HEK293 (cell line): ENCODE data around the gene ZNF17.

Experiments used
- CTCF ChIA-PET: fragments of 350-600 bp; formaldehyde crosslinking; extraction: SDS; loops from one replicate; lab custom pipeline; 2021; ENCODE audit warnings: antibody characterized with exemption; lab: Yijun Ruan, JAX
- POLR2A ChIA-PET: fragments of 300-600 bp; formaldehyde crosslinking; extraction: SDS; loops from one replicate; lab custom pipeline; 2020; ENCODE audit warnings: antibody characterized with exemption, inconsistent platforms; lab: Yijun Ruan, JAX
- H3K27ac ChIP-seq: fragments of 200-500 bp; sonication (Bioruptor generic); 2 replicates; pipeline ENCODE4 v1.5.1; 2014; ENCODE audit warnings: low read depth, low read length, control low read depth, inconsistent platforms; ENCODE audit errors: extremely low read depth
- H3K36me3 ChIP-seq, 2 experiments: fragments of 200-500 bp in 1 of 2; sonication (Bioruptor generic) in 1 of 2; 1 replicate in 1 of 2; 2 replicates in 1 of 2; pipeline ENCODE4 v1.5.1; 2014 to 2017; ENCODE audit warnings: inconsistent platforms in 2 of 2, low read length in 2 of 2; ENCODE audit not compliant: control insufficient read depth in 2 of 2, insufficient read depth in 1 of 2
- H3K4me1 ChIP-seq: fragments of 200-500 bp; sonication (Bioruptor generic); 2 replicates; pipeline ENCODE4 v1.5.1; 2014; ENCODE audit warnings: mild to moderate bottlenecking, low read length, inconsistent platforms; ENCODE audit not compliant: control insufficient read depth, insufficient read depth
- H3K4me3 ChIP-seq: 2 replicates; pipeline ENCODE4 v1.5.1; 2011; ENCODE audit warnings: low read depth, mild to moderate bottlenecking, control low read depth, low read length, moderate library complexity
- H3K9me3 ChIP-seq: fragments of 200-500 bp; sonication (Bioruptor generic); 2 replicates; pipeline ENCODE4 v1.5.1; 2014; ENCODE audit warnings: low read depth, low read length, inconsistent platforms; ENCODE audit not compliant: control insufficient read depth, insufficient read depth
- EGR2 ChIP-seq: fragments of 450-650 bp; formaldehyde crosslinking; IDR thresholded peaks from 2 replicates; pipeline ENCODE4 v1.5.1; 2016; ENCODE audit warnings: low read depth, missing biosample characterization, missing genetic modification characterization
- GLIS1 ChIP-seq: fragments of 450-650 bp; formaldehyde crosslinking; IDR thresholded peaks from 2 replicates; pipeline ENCODE4 v1.5.1; 2016; ENCODE audit warnings: missing biosample characterization, missing genetic modification characterization
- GLIS2 ChIP-seq: fragments of 450-650 bp; formaldehyde crosslinking; IDR thresholded peaks from 2 replicates; pipeline ENCODE4 v1.5.1; 2016; ENCODE audit warnings: missing biosample characterization, missing genetic modification characterization
- IKZF3 ChIP-seq: fragments of 450-650 bp; IDR thresholded peaks from 2 replicates; pipeline ENCODE4 v1.5.0; 2018; ENCODE audit warnings: missing biosample characterization, mild to moderate bottlenecking, missing genetic modification characterization, moderate library complexity
- KLF16 ChIP-seq: fragments of 450-650 bp; formaldehyde crosslinking; IDR thresholded peaks from 2 replicates; pipeline ENCODE4 v1.5.1; 2017; ENCODE audit warnings: missing biosample characterization, missing genetic modification characterization
- OSR2 ChIP-seq: fragments of 450-650 bp; formaldehyde crosslinking; IDR thresholded peaks from 2 replicates; pipeline ENCODE4 v1.5.1; 2016; ENCODE audit warnings: missing biosample characterization, missing genetic modification characterization
- PBX3 ChIP-seq: sonication (generic); formaldehyde crosslinking; IDR thresholded peaks from 2 replicates; pipeline ENCODE4 v1.8.1; 2022; ENCODE audit warnings: mild to moderate bottlenecking, moderate library complexity, missing genetic modification reagents
- SP3 ChIP-seq: fragments of 450-650 bp; formaldehyde crosslinking; IDR thresholded peaks from 2 replicates; pipeline ENCODE4 v1.5.1; 2016; ENCODE audit warnings: missing biosample characterization, missing genetic modification characterization
- ZBTB1 ChIP-seq: fragments of 450-650 bp; formaldehyde crosslinking; IDR thresholded peaks from 2 replicates; pipeline ENCODE4 v1.5.1; 2016; ENCODE audit warnings: missing biosample characterization, missing genetic modification characterization
- ZBTB21 ChIP-seq: fragments of 450-650 bp; formaldehyde crosslinking; IDR thresholded peaks from 2 replicates; pipeline ENCODE4 v1.5.1; 2017; ENCODE audit warnings: missing biosample characterization, missing genetic modification characterization
- ZEB2 ChIP-seq: fragments of 450-650 bp; formaldehyde crosslinking; IDR thresholded peaks from 2 replicates; pipeline ENCODE4 v1.5.1; 2016; ENCODE audit warnings: missing biosample characterization, missing genetic modification characterization
- ZFHX2 ChIP-seq: fragments of 450-650 bp; formaldehyde crosslinking; conservative IDR thresholded peaks from 2 replicates; pipeline ENCODE4 v1.5.1; 2016; ENCODE audit warnings: missing biosample characterization, missing genetic modification characterization
- ZFP3 ChIP-seq: fragments of 450-650 bp; formaldehyde crosslinking; IDR thresholded peaks from 2 replicates; pipeline ENCODE4 v1.5.1; 2016; ENCODE audit warnings: low read depth, missing biosample characterization, missing genetic modification characterization
- ZNF112 ChIP-seq: fragments of 450-650 bp; formaldehyde crosslinking; IDR thresholded peaks from 2 replicates; pipeline ENCODE4 v1.5.0; 2017; ENCODE audit warnings: missing biosample characterization, missing genetic modification characterization
- ZNF391 ChIP-seq: fragments of 450-650 bp; formaldehyde crosslinking; IDR thresholded peaks from 2 replicates; pipeline ENCODE4 v1.5.1; 2016; ENCODE audit warnings: low read depth, missing biosample characterization, missing genetic modification characterization, borderline replicate concordance
- ZNF449 ChIP-seq: fragments of 450-650 bp; formaldehyde crosslinking; IDR thresholded peaks from 2 replicates; pipeline ENCODE4 v1.5.1; 2017; ENCODE audit warnings: missing biosample characterization, mild to moderate bottlenecking, missing genetic modification characterization, moderate library complexity
- ZNF596 ChIP-seq: fragments of 450-650 bp; IDR thresholded peaks from 2 replicates; pipeline ENCODE4 v1.5.0; 2018; ENCODE audit warnings: missing biosample characterization, mild to moderate bottlenecking, missing genetic modification characterization, moderate library complexity
- ZNF629 ChIP-seq: fragments of 450-650 bp; formaldehyde crosslinking; IDR thresholded peaks from 2 replicates; pipeline ENCODE4 v1.5.1; 2017; ENCODE audit warnings: missing biosample characterization, missing genetic modification characterization
- ZNF677 ChIP-seq: fragments of 450-650 bp; IDR thresholded peaks from 2 replicates; pipeline ENCODE4 v1.5.0; 2018; ENCODE audit warnings: missing biosample characterization, mild to moderate bottlenecking, missing genetic modification characterization, moderate library complexity
- ZNF791 ChIP-seq: fragments of 450-650 bp; formaldehyde crosslinking; IDR thresholded peaks from 2 replicates; pipeline ENCODE4 v1.5.1; 2016; ENCODE audit warnings: missing biosample characterization, missing genetic modification characterization
- ZXDB ChIP-seq: fragments of 450-650 bp; formaldehyde crosslinking; IDR thresholded peaks from 2 replicates; pipeline ENCODE4 v1.5.1; 2016; ENCODE audit warnings: missing biosample characterization, missing genetic modification characterization
- TF ChIP-seq, protein P1 (sequence below): fragments of 450-650 bp; formaldehyde crosslinking; IDR thresholded peaks from 2 replicates; pipeline ENCODE4 v1.5.1; 2016; ENCODE audit warnings: missing biosample characterization, missing genetic modification characterization
- TF ChIP-seq, protein P2 (sequence below): IDR thresholded peaks from 2 replicates; pipeline ENCODE4 v1.6.1; 2011; ENCODE audit warnings: mild to moderate bottlenecking, low read depth, low read length, borderline replicate concordance

The ZNF17 gene

GRCh38 chr19:57382806-57383488, 28.0 kb upstream of the ZNF17 start:
- peaks cover 5% of the 10 kb centered on the region; the same call in 1 of the 2 replicates for H3K9me3 ChIP-seq
- no peaks in the 10 kb centered on the region for H3K4me1 ChIP-seq
- H3K27ac ChIP-seq = no peak overlapping the region
- H3K4me3 ChIP-seq = no peak overlapping the region
- ChIA-PET CTCF (interaction anchor here (0.6 to 0.7 kb wide), 2 partner anchors 39 to 948 kb away, joined by 3 read pairs; no protein-coding TSS in a partner anchor), POLR2A (no interaction called here)
- H3K36me3 ChIP-seq = peaks cover 6% of the 10 kb centered on the region in 2 experiments; a peak in 2 of 3 replicates
- no peak for TF ChIP-seq ZNF112 (tag by site-specific recombination)
- TF ChIP-seq ZNF596 (tag by site-specific recombination) = 0 out of 2 replicates have a peak, but pooled peaks have one; percentile 43

GRCh38 chr19:57389194-57389729, 21.7 kb upstream of the ZNF17 start:
- no peak for TF ChIP-seq ZBTB1 (tag by site-specific recombination)
- TF ChIP-seq EGR2 (tag by site-specific recombination) = no peak
- TF ChIP-seq, protein P1, sequence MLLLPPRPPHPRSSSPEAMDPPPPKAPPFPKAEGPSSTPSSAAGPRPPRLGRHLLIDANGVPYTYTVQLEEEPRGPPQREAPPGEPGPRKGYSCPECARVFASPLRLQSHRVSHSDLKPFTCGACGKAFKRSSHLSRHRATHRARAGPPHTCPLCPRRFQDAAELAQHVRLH = no peak
- TF ChIP-seq, protein P2, sequence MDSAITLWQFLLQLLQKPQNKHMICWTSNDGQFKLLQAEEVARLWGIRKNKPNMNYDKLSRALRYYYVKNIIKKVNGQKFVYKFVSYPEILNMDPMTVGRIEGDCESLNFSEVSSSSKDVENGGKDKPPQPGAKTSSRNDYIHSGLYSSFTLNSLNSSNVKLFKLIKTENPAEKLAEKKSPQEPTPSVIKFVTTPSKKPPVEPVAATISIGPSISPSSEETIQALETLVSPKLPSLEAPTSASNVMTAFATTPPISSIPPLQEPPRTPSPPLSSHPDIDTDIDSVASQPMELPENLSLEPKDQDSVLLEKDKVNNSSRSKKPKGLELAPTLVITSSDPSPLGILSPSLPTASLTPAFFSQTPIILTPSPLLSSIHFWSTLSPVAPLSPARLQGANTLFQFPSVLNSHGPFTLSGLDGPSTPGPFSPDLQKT = 0 out of 2 replicates have a peak, but pooled peaks have one; percentile 61
- TF ChIP-seq ZNF791 = no peak
- TF ChIP-seq IKZF3 (tag by site-specific recombination) = no peak
- no peak for TF ChIP-seq SP3 (tag by site-specific recombination)
- no peak for TF ChIP-seq ZNF677 (tag by site-specific recombination)
- H3K27ac ChIP-seq = peak overlapping the region; percentile 52

GRCh38 chr19:57389730-57390598, 21.0 kb upstream of the ZNF17 start, which contains the start of gene ZNF548:
Gene ZNF548, plus strand, starts transcription at chr19:57389854. Its CDS starts 246 bp downstream, at chr19:57390100.
- peak within 1 kb of the TSS; percentile 89 for H3K27ac ChIP-seq
- POLR2A ChIA-PET = interaction anchor here (0.6 to 1.9 kb wide), 12 partner anchors 9 to 1174 kb away, joined by 3 to 22 read pairs (median 4); partner anchors contain the start of genes TRAPPC2B, ZNF211, ZNF264 and ZNF304
- H3K9me3 ChIP-seq = no peaks in the 10 kb centered on the region
- CTCF ChIA-PET = interaction anchor here (0.6 to 1.2 kb wide), 4 partner anchors 83 to 769 kb away, joined by 3 to 7 read pairs (median 3); no protein-coding TSS in a partner anchor
- peaks cover 6% of the 10 kb centered on the region for H3K4me1 ChIP-seq
- peaks cover 14 to 23% of the 10 kb centered on the region in 2 experiments; a peak in 2 of 3 replicates for H3K36me3 ChIP-seq
- H3K4me3 ChIP-seq = peak within 1 kb of the TSS; percentile 79
- TF ChIP-seq, protein P2 = peak; percentile 15; the same call in 1 of the 2 replicates
- peak; percentile 93 for TF ChIP-seq PBX3
- TF ChIP-seq OSR2 (tag by site-specific recombination) = no peak
- TF ChIP-seq ZNF391 (tag by site-specific recombination) = 0 out of 2 replicates have a peak, but pooled peaks have one; percentile 42
- peak; percentile 100 for TF ChIP-seq ZBTB21
- TF ChIP-seq KLF16 (tag by site-specific recombination) = peak; percentile 52
- TF ChIP-seq ZNF449 = no peak
- peak; percentile 54 for TF ChIP-seq ZXDB (tag by site-specific recombination)
- no peak for TF ChIP-seq ZFP3 (tag by site-specific recombination)
- TF ChIP-seq ZFHX2 (tag by site-specific recombination) = peak; percentile 62
- TF ChIP-seq ZEB2 (tag by site-specific recombination) = peak; percentile 47; the same call in 1 of the 2 replicates
- peak; percentile 99 for TF ChIP-seq ZNF629 (tag by site-specific recombination)
- TF ChIP-seq GLIS1 (tag by site-specific recombination) = peak; percentile 80
- peak; percentile 65 for TF ChIP-seq GLIS2

More at GRCh38 chr19:57389194-57389729, 21.7 kb upstream of the ZNF17 start:
- peaks cover 10 to 16% of the 10 kb centered on the region in 2 experiments; a peak in 2 of 3 replicates for H3K36me3 ChIP-seq
- ChIA-PET POLR2A (interaction anchor here (0.6 to 1.9 kb wide), 12 partner anchors 9 to 1173 kb away, joined by 3 to 22 read pairs (median 4); partner anchors contain the start of genes TRAPPC2B, ZNF211, ZNF264 and ZNF304), CTCF (interaction anchor here (0.6 to 1.2 kb wide), 4 partner anchors 84 to 770 kb away, joined by 3 to 7 read pairs (median 3); no protein-coding TSS in a partner anchor)
- peak overlapping the region; percentile 79 for H3K4me3 ChIP-seq
- peaks cover 6% of the 10 kb centered on the region for H3K4me1 ChIP-seq
- no peaks in the 10 kb centered on the region for H3K9me3 ChIP-seq
